Putamen (tissue), 1 donor: ENCODE results near the gene SLC39A2.
"Not testable (repeated sequence)": the region's sequence is repeated elsewhere in the genome, so short reads cannot be mapped to it uniquely, and the experiment has no call there.

ENCODE experiments used
- DNase-seq: peaks from one replicate; pipeline ENCODE4 v3.0.0-alpha.2; 2016; ENCODE audit warnings: low spot score

Gene SLC39A2

GRCh38 chr14:20998674-20999366, at the start of gene SLC39A2:
SLC39A2 (plus strand) TSS chr14:20999293; CDS start chr14:20999447, 154 bp downstream.
- no peak for DNase-seq

GRCh38 chr14:20954736-20955537, 44.2 kb upstream of the SLC39A2 start, which contains the start of gene RNASE2:
RNASE2 (plus strand) TSS chr14:20955487; CDS start chr14:20955772, 285 bp downstream.
- not testable (repeated sequence) for DNase-seq

GRCh38 chr14:20955538-20955873, 43.6 kb upstream of the SLC39A2 start:
- not testable (repeated sequence) for DNase-seq

GRCh38 chr14:20956376-20956976, 42.6 kb upstream of the SLC39A2 start:
- no peak for DNase-seq

GRCh38 chr14:20958946-20959345, 40.1 kb upstream of the SLC39A2 start:
- DNase-seq, result not testable (repeated sequence)

- no peak for DNase-seq
Observed at GRCh38 chr14:20969336-20969735, 29.8 kb upstream of the SLC39A2 start.

- no peak for DNase-seq
Observed at GRCh38 chr14:20970647-20970982, 28.5 kb upstream of the SLC39A2 start.

GRCh38 chr14:20970983-20971704, 27.9 kb upstream of the SLC39A2 start:
- peak; percentile 80 for DNase-seq

- no peak for DNase-seq
Observed at GRCh38 chr14:20971705-20972021, 27.4 kb upstream of the SLC39A2 start.

GRCh38 chr14:20973501-20973900, 25.6 kb upstream of the SLC39A2 start:
- no peak for DNase-seq

GRCh38 chr14:20976291-20976690, 22.8 kb upstream of the SLC39A2 start:
- DNase-seq, result no peak

GRCh38 chr14:20978687-20979086, 20.4 kb upstream of the SLC39A2 start:
- no peak for DNase-seq

GRCh38 chr14:20980906-20981305, 18.2 kb upstream of the SLC39A2 start:
- DNase-seq, result no peak

- DNase-seq, result no peak
Observed at GRCh38 chr14:20982646-20983369, 16.3 kb upstream of the SLC39A2 start.

GRCh38 chr14:20985650-20986049, 13.4 kb upstream of the SLC39A2 start:
- DNase-seq, result not testable (repeated sequence)

- DNase-seq, result no peak
Observed at GRCh38 chr14:20986811-20987210, 12.3 kb upstream of the SLC39A2 start.

GRCh38 chr14:20988717-20989470, 10.2 kb upstream of the SLC39A2 start:
- no peak for DNase-seq

- DNase-seq, result no peak
Observed at GRCh38 chr14:20989471-20989786, 9.7 kb upstream of the SLC39A2 start.

GRCh38 chr14:20989787-20990600, 9.1 kb upstream of the SLC39A2 start, which contains the start of gene METTL17:
METTL17 (plus strand) TSS chr14:20989980; CDS start chr14:20990003, 23 bp downstream.
- DNase-seq, result peak; percentile 96

- no peak for DNase-seq
Observed at GRCh38 chr14:20996521-20996920, 2.6 kb upstream of the SLC39A2 start.
